ENCODE measurements around the gene ATL1.

ATL1 gene

DNA sequence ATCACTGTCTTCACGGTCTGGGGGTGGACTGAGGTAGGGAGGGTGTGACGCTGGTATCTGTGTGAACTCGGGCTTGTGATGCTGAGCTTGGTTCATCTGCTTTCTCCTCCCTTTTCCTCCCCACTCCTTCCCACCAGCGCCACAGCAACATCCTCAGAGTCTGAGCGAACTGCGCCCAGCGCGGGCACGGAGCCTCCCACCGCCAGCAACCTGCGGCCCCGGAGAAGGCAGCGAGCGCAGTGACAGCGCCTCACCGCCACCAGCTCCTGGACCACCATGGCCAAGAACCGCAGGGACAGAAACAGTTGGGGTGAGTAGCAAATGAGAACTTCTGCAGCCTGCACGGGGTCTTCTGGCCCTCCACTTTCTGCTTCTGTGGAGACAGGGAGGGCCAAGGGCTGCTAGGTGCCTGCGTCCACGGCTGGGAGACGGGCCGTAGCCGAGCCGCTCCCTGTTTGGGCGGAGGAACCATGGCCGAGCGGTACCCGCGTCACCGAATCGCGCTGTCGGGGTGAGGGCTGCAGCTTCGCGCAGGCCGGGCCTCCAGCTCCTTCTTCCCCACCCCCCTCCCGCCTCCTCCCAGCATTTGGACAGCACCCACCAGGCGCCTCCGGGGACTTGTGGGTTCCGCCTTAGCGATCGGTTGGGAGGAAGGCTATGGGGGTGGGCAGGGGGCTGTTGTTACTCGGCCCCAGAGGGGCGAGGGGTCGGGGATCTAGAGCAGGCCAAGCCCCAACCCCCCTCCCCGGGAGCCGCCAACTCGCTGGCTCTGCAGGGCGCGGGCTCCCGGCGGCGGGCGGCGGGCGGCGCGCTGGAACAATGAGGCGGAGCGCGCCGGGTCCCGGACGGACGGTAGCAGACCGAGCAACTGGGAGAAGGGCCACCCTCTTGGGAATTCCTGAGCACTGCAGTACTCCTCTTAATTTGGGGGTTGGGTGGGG, at the start of gene ATL1:
Gene ATL1 (plus strand): TSS at position 156 of the 941 bp plus-strand sequence. CDS start 121 bp downstream, at position 277.
- Mint-ChIP-seq H3K4me1 (peaks cover 14% of the 10 kb centered on the region), H3K27me3 (peaks cover 39% of the 10 kb centered on the region), H3K27ac (no peak within 1 kb of the TSS), H3K4me3 (peak within 1 kb of the TSS; percentile 78), H3K36me3 (ENCODE audit: low read depth) (no peaks in the 10 kb centered on the region), H3K9me3 (peaks cover 4% of the 10 kb centered on the region)
- DNase-seq (peak; percentile 51), ATAC-seq (peak; percentile 73)

DNA sequence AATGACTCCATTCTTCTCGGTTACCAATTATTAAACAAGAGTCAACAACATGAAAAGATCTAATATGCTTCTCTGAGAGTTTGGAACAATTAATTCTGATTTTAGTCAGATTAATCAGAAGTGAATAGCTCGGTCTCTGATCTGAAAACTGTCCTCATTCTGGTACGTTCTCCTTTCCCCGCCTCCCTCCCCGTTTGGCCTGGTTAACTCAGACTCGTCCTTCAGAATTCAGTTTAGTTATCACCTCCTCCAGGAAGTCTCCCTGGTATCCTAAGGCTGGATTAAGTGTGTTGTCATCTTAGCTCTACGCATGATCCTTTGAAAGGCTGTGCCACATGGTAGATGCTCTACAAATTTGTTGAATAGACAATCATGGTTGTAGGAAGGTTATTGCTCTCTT, 49.8 kb upstream of the ATL1 start:
- Mint-ChIP-seq H3K9me3 (peaks cover 3% of the 10 kb centered on the region), H3K4me3 (no peak overlapping the region), H3K4me1 (peaks cover 15% of the 10 kb centered on the region), H3K36me3 (ENCODE audit: low read depth) (peaks cover 11% of the 10 kb centered on the region), H3K27ac (no peak overlapping the region), H3K27me3 (no peaks in the 10 kb centered on the region)
- DNase-seq, result no peak
- no peak for ATAC-seq

DNA sequence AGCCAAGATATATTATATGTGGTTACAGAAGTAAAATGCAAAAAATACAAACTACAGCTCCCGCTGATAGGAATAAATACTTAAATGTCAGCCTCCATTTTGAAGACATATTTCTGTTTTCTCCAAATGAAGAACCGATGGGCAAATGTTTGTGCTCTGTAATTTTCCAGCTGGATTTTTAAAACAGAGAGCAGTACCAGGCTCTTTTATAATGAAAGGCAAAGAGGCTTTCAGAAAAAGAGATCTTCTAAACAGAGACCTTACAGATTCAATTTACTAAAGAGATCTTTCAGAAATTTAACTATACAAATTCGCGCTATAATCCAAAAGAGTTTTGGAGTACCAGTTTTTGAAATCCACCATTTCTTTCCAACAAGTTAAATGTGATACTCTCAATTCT, 47.5 kb upstream of the ATL1 start:
- no peak for DNase-seq
- peaks cover 10% of the 10 kb centered on the region for H3K4me1 Mint-ChIP-seq
- peaks cover 11% of the 10 kb centered on the region for H3K36me3 Mint-ChIP-seq (ENCODE audit: low read depth)
- no peak overlapping the region for H3K4me3 Mint-ChIP-seq
- H3K27ac Mint-ChIP-seq, result no peak overlapping the region
- no peak for ATAC-seq
- H3K9me3 Mint-ChIP-seq, result peaks cover 3% of the 10 kb centered on the region
- no peaks in the 10 kb centered on the region for H3K27me3 Mint-ChIP-seq

DNA sequence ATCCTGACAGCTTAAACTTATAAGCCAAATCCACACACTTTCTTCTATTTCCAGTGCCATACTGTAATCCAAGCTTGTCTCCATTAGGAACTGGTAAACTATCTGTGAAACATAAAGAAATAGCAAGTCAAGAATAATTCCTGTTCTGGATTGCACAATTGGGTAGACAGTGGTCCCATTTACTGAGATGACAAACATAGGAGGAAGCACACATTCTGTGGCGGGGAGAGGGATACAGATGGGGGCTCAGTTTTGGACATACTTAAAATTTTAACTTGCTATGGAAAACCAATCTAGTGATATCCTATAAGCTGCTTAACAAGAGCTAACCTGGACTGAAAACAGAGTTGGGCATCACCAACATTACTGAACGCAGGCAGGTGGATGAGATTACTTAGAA, 43.9 kb upstream of the ATL1 start:
- DNase-seq, result no peak
- Mint-ChIP-seq H3K9me3 (no peaks in the 10 kb centered on the region), H3K36me3 (ENCODE audit: low read depth) (peaks cover 1% of the 10 kb centered on the region), H3K4me3 (no peak overlapping the region), H3K27ac (no peak overlapping the region), H3K27me3 (no peaks in the 10 kb centered on the region), H3K4me1 (peaks cover 17% of the 10 kb centered on the region)
- no peak for ATAC-seq

DNA sequence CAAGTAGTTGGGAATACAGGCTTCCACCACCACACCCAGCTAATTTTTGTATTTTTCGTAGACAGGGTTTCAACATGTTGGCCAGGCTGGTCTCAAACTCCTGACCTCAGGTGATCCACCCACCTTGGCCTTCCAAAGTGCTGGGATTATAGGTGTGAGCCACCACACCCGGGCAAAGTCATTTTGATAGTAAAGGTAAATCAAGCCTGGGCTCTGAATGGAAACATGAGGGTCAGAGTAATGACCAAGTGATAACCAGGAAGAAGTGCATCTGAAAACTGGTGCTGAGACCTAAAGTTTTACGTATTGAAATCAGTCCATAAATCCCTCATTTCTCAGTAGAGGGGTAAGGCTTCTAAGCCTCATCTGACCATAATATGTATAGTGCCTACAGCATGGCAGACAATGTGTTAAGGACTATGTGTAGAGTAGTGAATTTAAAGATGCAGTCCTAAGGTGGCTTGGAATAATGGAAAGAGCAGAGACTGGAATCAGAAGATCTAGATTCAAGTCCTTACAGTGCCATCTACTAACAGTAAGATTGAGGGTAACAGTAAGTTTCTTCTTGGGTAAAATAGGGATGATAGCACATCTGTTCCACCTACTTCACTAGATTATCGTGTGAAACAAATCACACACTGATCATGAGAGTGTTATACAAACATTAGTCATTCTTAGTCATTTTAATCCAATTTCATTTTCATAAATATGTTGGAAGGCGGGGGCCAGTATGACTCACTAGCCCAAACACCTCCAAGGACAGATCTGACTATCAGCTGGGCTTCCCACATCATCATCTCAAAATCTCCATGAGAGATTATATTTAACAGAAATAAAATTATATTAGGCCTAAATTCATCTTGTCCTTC, 38.8 kb upstream of the ATL1 start:
- H3K27ac Mint-ChIP-seq, result peak overlapping the region; percentile 85
- DNase-seq, result peak; percentile 50
- no peaks in the 10 kb centered on the region for H3K36me3 Mint-ChIP-seq (ENCODE audit: low read depth)
- no peaks in the 10 kb centered on the region for H3K9me3 Mint-ChIP-seq
- H3K27me3 Mint-ChIP-seq, result no peaks in the 10 kb centered on the region
- H3K4me3 Mint-ChIP-seq, result peak overlapping the region; percentile 51
- peak; percentile 92 for ATAC-seq
- H3K4me1 Mint-ChIP-seq, result peaks cover 60% of the 10 kb centered on the region

DNA sequence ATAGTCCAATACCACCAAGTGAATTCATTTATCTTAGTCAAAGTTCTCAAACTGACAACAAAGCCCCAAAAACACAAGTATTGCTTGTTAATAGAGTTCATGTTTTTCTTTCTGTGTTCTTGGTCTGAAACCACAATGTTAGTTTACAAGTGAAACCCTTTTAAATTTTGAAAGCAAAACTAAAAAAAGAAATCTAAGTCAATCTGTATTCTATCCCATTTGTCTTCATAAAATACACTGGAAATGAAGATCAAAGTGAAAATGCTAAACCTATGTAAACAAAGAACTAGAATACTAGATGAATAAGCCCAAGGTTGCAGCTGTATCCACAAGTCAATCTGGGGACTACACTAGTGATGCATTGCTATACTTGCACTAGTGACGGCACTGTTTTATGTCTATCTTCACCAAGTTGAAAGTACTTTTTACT, 38.0 kb upstream of the ATL1 start:
- Mint-ChIP-seq H3K9me3 (no peaks in the 10 kb centered on the region), H3K27me3 (no peaks in the 10 kb centered on the region), H3K27ac (peak overlapping the region; percentile 85), H3K36me3 (ENCODE audit: low read depth) (peaks cover 3% of the 10 kb centered on the region), H3K4me1 (peaks cover 63% of the 10 kb centered on the region), H3K4me3 (peak overlapping the region; percentile 51)
- ATAC-seq (peak; percentile 62), DNase-seq (no peak)

DNA sequence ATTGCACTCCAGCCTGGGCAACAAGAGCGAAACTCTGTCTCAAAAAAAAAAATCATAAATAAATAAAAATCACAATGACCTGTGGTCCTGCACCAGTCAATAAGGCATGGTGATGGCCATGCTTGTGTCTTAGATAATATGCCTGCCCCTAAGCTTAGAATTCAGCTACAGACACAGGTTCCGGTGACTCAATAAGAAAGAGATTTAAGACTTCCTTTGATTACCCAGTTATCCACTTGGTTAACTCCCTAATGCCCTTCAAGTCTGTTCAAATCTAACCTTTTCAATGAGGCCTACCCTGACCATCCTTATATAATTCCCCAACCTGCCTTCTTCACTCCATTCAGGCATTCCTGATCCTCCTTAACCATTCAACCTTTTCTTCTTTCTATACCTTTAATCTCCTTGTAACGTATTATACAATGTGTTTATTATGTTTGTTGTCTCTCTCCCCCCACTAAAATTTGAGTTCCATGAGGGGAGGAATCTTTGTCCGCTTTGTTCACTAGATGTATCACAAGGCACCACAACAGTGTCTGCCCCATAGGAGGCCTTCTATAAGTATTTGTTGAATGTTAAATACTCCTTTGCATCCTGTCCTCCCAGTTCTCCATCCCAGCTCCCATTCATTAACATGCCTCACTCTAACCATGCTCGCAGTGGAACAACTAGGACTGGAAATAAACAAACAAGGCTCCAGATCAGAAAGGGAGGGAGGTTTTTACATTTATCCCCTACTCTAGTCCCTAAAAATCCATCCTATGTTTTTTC, 36.5 kb upstream of the ATL1 start:
- peaks cover 67% of the 10 kb centered on the region for H3K4me1 Mint-ChIP-seq
- ATAC-seq (no peak), DNase-seq (no peak)
- H3K27me3 Mint-ChIP-seq, result no peaks in the 10 kb centered on the region
- no peak overlapping the region for H3K27ac Mint-ChIP-seq
- no peaks in the 10 kb centered on the region for H3K9me3 Mint-ChIP-seq
- H3K36me3 Mint-ChIP-seq (ENCODE audit: low read depth), result peaks cover 5% of the 10 kb centered on the region
- H3K4me3 Mint-ChIP-seq, result no peak overlapping the region

DNA sequence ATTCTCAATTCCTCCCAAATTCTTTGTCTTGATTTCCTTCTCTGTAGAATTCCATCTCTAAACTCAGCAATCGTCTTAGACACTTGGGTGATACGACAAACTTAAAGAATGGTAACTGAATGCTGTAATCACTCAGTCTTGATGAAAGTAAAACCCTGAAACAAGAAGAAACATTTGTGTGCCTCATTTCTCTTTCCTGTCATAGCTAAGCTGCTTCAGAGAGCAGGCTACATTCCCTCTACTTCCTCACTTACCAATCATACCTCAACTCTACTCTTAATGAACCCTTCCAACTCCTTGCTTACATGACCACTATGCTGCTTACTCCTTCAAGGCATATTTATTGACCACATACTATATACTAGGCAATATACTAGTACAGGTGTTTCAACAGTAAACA, 35.9 kb upstream of the ATL1 start:
- Mint-ChIP-seq H3K4me3 (no peak overlapping the region), H3K4me1 (peaks cover 68% of the 10 kb centered on the region)
- ATAC-seq, result no peak

DNA sequence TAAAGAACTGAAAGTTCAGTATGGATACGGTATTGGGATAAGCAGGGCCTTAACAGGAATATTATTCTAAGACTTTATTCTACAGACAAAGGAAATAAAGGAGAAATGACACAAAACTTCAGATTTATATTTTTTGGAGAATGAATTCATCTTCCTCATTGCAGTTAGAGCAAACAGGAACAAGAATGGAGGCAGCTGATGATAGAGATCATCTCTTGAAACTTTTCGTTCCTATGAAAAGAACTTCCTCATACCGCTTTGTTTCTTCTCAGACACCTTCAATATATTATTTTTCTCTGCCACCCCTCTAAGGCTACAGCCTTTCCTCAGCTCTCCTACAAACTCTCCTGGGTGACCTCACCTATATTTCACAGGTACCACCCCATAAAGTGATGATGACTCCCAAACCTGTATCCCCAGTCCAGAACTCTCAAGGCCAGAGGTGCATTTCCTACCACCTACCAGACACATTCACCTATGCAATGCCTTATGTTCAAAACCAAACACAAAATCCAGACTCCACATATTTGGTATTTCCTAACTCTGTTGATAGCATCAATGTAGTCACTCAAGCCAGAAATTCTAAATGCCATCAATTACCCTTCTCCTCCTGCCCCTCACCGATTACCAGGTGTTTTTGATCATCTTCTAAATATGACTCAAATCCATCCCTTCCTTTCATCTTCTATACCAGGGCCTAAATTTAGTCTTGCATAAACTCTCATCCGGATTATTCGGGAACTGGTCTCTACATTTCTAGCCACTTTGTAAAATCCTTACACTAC, 35.0 kb upstream of the ATL1 start:
- no peak overlapping the region for H3K4me3 Mint-ChIP-seq
- peak overlapping the region; percentile 15 for H3K27ac Mint-ChIP-seq
- H3K9me3 Mint-ChIP-seq, result no peaks in the 10 kb centered on the region
- no peak for ATAC-seq
- DNase-seq, result no peak
- H3K27me3 Mint-ChIP-seq, result no peaks in the 10 kb centered on the region
- peaks cover 5% of the 10 kb centered on the region for H3K36me3 Mint-ChIP-seq (ENCODE audit: low read depth)
- peaks cover 75% of the 10 kb centered on the region for H3K4me1 Mint-ChIP-seq

More for the DNA sequence above, 35.9 kb upstream of the ATL1 start:
- Mint-ChIP-seq H3K27me3 (no peaks in the 10 kb centered on the region), H3K27ac (peak overlapping the region; percentile 4), H3K9me3 (no peaks in the 10 kb centered on the region), H3K36me3 (ENCODE audit: low read depth) (peaks cover 5% of the 10 kb centered on the region)
- no peak for DNase-seq

DNA sequence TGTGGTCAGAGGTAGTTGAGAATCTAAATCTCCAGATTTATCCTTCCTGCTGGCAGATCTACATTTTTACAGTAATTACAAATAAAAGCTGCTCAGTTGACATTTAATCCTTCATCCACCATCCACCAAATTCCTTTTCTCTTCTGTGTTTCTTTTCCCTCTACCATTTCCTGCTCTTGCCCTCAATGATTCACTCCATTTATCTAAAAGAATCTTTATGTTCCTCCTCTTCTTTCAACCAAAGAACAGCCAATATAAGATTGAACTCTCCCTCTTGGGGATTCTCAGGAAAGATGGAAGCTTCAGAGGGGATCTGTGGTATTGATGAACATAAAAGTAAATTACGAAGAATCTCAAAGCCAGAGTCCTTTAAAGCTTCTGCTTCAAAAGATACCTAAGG, 31.9 kb upstream of the ATL1 start:
- Mint-ChIP-seq H3K4me3 (no peak overlapping the region), H3K4me1 (peaks cover 67% of the 10 kb centered on the region), H3K27ac (no peak overlapping the region), H3K9me3 (no peaks in the 10 kb centered on the region), H3K36me3 (ENCODE audit: low read depth) (peaks cover 5% of the 10 kb centered on the region), H3K27me3 (no peaks in the 10 kb centered on the region)
- DNase-seq (no peak), ATAC-seq (no peak)

DNA sequence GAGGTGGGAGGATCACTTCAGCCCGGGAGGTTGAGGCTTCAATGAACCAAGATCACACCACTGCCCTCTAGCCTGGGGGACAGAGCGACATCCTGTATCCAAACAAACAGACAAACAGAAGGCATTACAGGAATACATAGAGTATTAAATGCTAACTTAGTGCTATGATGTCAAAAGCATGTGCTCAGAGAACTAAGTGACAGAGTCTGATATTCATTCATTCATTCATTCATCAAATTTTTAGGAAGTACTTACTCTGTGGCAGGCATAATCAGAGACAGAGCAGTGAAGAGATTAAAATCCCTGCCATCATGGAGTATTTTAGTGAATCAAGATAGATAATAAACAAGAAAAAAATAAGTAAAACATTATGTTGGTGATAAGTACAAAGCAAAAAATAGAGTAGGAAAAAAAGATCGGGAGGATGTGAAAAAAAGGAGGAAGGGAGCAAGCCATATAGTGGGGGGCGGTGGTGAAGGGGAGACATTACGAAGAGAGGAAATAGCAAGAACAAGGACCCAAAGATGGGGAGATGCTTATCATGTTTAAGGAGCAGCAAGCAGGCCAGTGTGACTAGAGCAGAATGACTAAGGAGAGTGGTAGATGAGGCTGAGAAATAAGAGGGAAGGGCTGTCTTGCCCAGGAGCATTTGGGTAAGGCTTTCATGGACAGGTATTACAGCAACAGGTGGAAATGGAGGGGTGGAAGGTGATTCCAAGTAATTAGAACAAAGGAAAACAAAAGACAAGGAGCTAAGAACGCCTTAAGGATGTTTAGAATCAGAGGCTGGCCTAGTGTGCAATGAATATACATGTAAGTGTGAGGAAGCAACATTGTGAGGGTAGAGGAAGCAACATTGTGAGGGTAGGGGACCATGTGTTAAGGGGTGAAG, 30.4 kb upstream of the ATL1 start:
- DNase-seq (no peak), ATAC-seq (no peak)
- Mint-ChIP-seq H3K4me3 (peak overlapping the region; percentile 88), H3K4me1 (peaks cover 58% of the 10 kb centered on the region), H3K9me3 (no peaks in the 10 kb centered on the region), H3K36me3 (ENCODE audit: low read depth) (peaks cover 5% of the 10 kb centered on the region), H3K27me3 (no peaks in the 10 kb centered on the region), H3K27ac (peak overlapping the region; percentile 4)

DNA sequence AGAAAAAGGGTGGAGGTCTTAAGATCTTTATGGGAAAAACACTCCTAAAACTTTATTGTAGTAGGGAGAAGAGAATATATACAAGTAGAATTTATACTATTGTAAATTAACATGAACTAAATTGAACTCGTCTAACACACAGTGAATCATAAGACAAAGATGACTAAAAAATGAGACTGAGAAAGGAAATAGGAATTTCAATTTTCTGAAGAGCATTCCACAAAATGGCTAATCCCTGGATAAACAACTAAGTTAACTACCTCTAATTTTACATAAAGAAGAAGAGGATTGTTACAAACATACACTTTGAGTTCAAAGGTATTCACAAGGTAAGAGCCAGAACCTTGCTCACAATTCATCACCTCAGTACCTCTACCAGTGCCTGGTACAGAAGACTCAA, 29.6 kb upstream of the ATL1 start:
- Mint-ChIP-seq H3K27ac (peak overlapping the region; percentile 27), H3K9me3 (no peaks in the 10 kb centered on the region), H3K4me1 (peaks cover 49% of the 10 kb centered on the region), H3K36me3 (ENCODE audit: low read depth) (peaks cover 5% of the 10 kb centered on the region), H3K27me3 (no peaks in the 10 kb centered on the region), H3K4me3 (peak overlapping the region; percentile 88)
- DNase-seq, result no peak
- no peak for ATAC-seq

All from activated naive CD8-positive, alpha-beta T cell treated with anti-CD3 and anti-CD28 coated beads, Interleukin-2, amount 50 U/mL, for 24 hours (primary cell).